ENCODE results near the gene MAL.
"Not testable (repeated sequence)": the region's sequence is repeated elsewhere in the genome, so short reads cannot be mapped to it uniquely, and the experiment has no call there.

The MAL gene

GRCh38 chr2:95063086-95063958, 37.8 kb downstream of the MAL start:
- DNase-seq = no peak

DNA sequence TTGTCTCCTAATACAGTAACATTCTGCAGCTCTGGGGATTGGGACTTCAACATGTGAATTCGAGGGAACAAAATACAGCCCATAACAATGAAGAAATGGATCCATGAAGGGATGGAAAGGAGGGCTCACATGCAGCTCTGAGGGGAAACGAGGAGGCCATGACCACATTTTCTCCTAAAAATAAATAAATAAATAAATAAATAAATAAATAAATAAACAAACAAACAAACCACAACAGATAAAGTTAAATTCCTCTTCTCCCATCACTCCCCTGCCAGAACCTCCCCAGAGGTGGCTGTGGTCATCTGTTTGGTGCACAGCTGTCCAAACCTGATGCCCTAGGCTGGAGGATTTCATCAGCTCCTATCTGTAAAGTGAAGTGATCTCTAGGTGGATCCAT, 42.7 kb downstream of the MAL start:
- DNase-seq = no peak

GRCh38 chr2:95069465-95069864, 44.0 kb downstream of the MAL start:
- DNase-seq = no peak

- DNase-seq = no peak
These were observed 46.3 kb downstream of the MAL start for GRCh38 chr2:95071856-95072255.

DNA sequence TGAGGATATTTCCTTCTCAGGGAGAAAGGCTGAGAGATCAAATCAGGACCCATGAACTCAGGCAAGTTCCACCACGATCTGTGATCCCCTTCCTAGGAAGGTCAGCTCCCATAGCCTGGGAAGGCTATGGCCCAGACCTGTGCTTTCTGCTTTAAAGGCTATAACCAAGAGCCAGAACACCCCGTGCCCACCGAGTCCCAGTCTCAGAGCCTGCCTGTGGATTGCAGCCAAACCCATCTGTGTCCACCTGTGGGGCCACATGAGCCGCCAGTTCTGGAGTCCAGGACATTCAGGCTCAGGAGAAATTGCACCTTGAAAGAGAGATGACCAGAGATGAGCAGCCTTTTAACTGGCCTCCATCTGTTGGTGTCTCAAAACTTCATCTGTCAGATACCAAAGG, 46.9 kb downstream of the MAL start:
- no peak for DNase-seq

DNA sequence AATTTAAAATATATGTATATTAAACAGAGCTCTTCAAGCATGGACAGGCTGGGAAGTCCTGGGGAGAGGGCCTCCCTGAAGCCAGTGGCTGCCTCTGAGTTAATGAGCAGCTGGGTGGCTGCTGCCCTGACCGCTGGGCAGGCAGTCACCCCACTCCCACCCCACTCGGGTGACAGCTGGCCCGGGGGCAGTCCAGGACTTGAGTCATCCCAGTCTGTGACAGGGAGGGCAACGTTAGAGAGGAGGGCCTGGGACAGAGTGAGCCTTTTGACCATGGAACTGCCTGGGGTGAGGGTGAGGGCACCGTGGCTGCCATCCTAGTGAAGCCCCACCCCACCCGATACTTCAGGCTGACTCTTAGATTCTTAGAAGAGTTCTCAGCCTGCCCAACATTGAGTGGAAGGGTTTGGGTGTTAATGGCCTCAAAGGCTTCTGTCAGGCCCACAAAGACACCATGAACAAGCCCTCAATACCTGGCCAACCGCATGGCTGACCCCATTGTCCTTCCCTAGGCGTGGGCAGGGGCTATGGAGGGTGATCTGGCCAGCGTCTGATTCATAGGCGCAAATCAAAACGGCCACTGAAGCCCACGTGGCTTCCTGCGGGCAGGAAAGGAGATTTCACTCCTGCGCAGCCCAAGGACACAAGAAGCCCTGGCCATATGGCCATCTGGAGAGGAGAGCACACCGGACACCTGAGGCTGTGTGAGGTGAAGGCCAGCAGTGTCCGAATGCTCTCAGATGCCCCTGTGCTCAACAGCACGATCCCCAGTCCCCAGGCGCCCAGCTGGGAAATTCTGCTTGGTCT, 48.6 kb downstream of the MAL start:
- no peak for DNase-seq

DNA sequence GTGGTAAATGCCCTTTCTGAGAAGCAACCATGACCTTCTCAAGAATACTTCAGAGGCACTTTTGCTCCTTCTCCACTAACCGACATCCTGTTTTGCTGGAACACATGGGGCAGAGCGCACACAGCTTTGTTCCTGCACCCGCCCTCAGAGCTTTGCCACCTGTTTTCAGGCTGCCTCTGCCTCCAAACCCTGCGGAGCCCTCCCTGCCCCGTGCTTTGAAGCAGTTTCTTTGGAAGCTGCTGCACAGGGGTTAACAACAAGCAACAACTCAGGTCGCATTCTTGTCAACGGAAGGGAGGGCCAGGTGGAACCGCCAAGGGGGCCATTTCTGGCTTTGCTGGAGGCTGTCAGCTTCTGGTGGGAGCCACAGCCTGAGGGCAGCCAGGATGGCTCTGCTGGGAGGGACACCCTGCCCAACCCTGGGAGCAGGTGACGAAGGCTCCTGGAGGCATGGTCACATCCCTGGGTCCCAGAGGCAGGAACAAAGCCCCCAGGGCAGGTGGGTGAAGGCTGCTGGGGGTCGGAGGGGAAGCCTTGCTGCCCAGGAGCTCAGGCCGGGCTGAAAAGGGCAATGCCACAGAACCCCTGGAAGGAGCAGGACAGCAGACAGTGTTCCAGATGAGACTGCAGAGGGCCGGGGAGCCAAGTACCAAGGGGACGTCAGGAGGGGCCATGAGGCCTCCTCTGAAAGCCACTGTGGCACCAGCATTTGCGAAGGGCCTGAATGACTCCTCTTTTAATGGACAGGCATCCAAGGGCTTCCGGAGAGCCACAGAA, 49.3 kb downstream of the MAL start:
- DNase-seq = peak; percentile 41 to 89 (median 74)

DNA sequence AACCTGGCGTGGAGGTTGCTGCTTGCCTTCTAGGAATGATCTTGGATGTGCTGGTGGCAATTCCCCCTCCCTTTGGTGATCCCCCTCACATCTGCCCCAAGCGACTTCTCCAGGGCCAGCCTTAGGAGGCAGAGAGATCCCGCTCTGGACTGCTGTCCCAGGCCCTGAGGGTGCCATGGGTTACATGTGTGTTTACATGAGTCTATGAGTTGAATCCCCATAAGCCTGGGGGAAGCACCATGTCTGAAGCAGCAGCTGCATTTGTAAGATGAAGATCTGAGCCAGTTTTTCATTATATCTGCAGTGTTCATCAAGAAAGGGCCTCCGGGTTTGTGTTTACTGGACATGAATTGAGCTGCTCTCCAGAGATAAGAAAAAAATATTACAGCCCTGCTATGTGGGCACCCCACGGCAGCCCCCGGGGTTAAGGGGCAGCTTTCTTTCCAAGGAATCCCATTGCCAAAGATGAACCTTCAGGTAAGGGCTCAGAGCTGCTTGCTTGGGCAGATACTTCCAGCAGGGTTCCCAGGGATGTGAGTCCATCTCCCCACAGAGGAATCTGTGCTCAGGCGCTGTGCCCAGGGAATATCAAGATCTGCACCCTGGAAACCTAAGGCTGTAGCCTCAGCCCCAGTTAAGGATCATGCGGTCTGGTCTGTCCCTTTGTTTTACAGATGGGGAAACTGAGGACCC, 50.1 kb downstream of the MAL start:
- peak in 3 of 6 experiments; percentile 13 to 47 (median 35) for DNase-seq

DNA sequence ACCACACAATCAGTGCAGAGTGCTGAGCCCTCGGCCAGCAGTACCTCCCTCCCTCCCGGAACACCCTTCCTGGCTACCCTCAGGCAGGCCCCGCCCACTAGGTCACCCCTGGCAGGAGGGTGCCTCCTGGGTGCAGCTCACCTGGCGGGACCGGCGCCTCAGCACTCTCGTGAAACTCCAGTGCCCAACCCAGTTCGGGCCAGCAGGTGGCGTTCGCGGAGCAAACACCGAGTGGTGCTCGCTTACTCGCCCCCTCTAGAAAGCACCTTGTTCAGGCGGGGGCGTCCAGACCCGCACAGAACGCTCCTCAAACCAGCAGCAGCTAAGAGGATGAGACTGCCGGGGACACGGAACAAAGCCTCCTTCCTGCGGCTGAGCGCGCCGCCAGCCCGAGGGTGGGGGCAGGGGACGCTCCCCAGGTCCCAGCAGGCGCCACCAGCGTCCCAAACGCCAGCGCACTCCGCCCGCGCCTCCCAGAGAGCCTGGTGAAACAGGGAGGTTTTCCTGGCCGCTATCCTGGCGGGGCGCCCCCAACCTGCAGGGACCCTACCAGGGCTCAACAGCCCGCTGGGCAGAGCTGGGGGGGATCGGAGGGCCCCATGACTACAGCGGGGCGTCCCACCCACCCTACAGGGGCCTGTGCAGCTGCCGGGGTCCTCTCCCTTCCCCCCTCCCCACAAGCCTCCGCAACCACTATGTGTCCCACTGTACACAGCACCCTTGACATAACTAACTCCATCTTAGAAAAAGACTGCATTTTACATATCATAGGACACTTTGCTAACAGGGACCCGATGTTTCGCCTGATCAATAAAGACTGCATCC, 51.4 kb downstream of the MAL start:
- peak; percentile 82 to 92 (median 88) for DNase-seq

- DNase-seq = no peak
These were observed 52.0 kb downstream of the MAL start for GRCh38 chr2:95077530-95077825.

- no peak for DNase-seq
These were observed 52.5 kb downstream of the MAL start for GRCh38 chr2:95077861-95078603.

GRCh38 chr2:95079199-95079683, 53.7 kb downstream of the MAL start:
- peak in 3 of 6 experiments; percentile 13 to 35 (median 30) for DNase-seq

GRCh38 chr2:95082477-95082876, 57.0 kb downstream of the MAL start:
- no peak for DNase-seq

GRCh38 chr2:95086017-95086416, 60.5 kb downstream of the MAL start:
- no peak for DNase-seq

DNA sequence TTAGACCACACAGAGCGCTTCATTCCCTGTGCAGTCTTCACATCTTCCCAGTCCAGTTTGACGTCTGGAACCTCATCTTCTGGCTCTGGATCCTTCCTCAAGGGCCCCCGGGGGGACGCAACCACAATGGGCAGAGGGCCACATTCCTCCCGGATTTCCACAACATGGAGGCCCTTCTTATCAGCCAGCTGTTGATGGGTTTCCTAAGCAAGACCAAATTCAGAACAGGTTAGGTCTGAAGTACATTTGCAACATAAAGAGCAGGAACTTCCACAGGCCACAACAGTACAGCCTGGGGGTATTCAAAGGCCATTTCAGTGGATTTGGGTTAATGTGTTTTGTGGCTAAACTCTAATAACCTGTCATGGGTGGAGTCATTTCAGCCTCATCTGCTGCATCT, 61.9 kb downstream of the MAL start:
- no peak for DNase-seq

- no peak for DNase-seq
These were observed 66.5 kb downstream of the MAL start for GRCh38 chr2:95091885-95092555.

DNA sequence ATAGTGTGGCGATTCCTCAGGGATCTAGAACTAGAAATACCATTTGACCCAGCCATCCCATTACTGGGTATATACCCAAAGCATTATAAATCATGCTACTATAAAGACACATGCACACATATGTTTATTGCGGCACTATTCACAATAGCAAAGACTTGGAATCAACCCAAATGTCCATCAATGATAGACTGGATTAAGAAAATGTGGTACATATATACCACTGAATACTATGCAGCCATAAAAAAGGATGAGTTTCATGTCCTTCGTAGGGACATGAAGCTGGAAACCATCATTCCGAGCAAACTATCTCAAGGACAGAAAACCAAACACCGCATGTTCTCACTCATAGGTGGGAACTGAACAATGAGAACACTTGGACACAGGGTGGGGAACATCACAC, 72.8 kb downstream of the MAL start:
- not testable (repeated sequence) for DNase-seq

- DNase-seq = no peak
These were observed 74.4 kb downstream of the MAL start for GRCh38 chr2:95099910-95100309.

Measured in stimulated activated naive CD4-positive, alpha-beta T cell (primary cell).